Erythroblast (primary cell): ENCODE data around the gene RNF6.

Experiments
- GATA1 ChIP-seq: IDR thresholded peaks from 2 replicates; pipeline ENCODE4 v1.6.1; 2011; ENCODE audit warnings: low read depth, mild to moderate bottlenecking, control low read depth, low read length, moderate library complexity
- POLR2A ChIP-seq: IDR thresholded peaks from 2 replicates; pipeline ENCODE4 v1.6.1; 2011; ENCODE audit warnings: mild to moderate bottlenecking, low read length

DNA sequence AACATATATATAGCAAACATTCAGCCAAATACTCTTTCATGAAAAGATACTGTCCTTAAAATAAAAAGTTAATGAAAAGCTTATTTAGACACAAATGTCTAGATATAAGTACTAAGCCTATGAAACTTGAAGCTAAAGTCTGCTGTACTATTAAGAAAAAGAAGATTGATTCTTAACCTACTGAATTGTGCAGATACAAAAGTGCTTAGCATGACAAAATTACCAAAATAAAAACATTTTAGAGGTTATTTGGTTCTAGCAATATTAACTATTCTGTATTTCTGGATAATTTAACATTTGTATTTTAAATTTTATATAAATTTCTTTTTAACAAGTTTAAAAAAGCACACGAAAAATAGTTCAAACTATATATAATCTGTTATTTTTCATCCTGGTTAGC lies 8.8 kb downstream of the RNF6 start:
- TF ChIP-seq POLR2A (no peak), GATA1 (no peak)
